Stomach (tissue), 4 donors: ENCODE data around the gene PLXNB3.

Source experiments
- CTCF ChIP-seq, 7 experiments: fragments of 450-650 bp in 4 of 7; fragments of 200-600 bp in 3 of 7; sonication (generic) in 3 of 7; IDR thresholded peaks; one replicate each; pipeline ENCODE4 v1.5.1; 2016 to 2019; ENCODE audit warnings: antibody characterized with exemption in 7 of 7, control low read depth in 2 of 7, mild to moderate bottlenecking in 1 of 7
- POLR2A ChIP-seq, 4 donors: fragments of 450-650 bp; IDR thresholded peaks; one replicate each; pipeline ENCODE4 v1.6.1; 2016; ENCODE audit warnings: antibody characterized with exemption in 4 of 4, control low read depth in 2 of 4, mild to moderate bottlenecking in 1 of 4, moderate library complexity in 1 of 4
- POLR2AphosphoS5 ChIP-seq, 3 donors: sonication (generic); formaldehyde crosslinking; IDR thresholded peaks; one replicate each; pipeline ENCODE4 v1.6.1; 2016; ENCODE audit warnings: antibody characterized with exemption in 3 of 3

- no peak for TF ChIP-seq CTCF (IDR thresholded peaks at IDR 0.05)
- peak in 2 of 4 donors; percentile 20 to 23 for TF ChIP-seq POLR2A (IDR thresholded peaks at IDR 0.05)
- peak; percentile 36 to 91 (median 89) for TF ChIP-seq POLR2AphosphoS5 (IDR thresholded peaks at IDR 0.05)
Observed at GRCh38 chrX:153724252-153725038, 39.6 kb upstream of the PLXNB3 start, which contains the start of the genes ABCD1 and BCAP31.
